Heart right ventricle (tissue), 16 donors: ENCODE data around the gene KCNMB2. TPM values are rescaled to one million over a fixed set of nuclear protein-coding genes. Genes with fewer than 3 reads are reported as not detected.

ENCODE experiments used
- ATAC-seq, 8 donors: fragments of 200-7000 bp; cut with Tn5 transposase; one replicate each; pipeline ENCODE4 v1.9.1; 2020; ENCODE audit warnings: mild to moderate bottlenecking in 8 of 8, moderate library complexity in 8 of 8, moderate number of reproducible peaks in 1 of 8
- DNase-seq, 2 donors: peaks; one replicate each; pipeline ENCODE4 v3.0.0-alpha.2; 2020
- H3K27ac ChIP-seq, 10 donors: fragments of 200-600 bp; sonication (generic) in 2 of 10; one replicate each; pipeline versions ENCODE4 v1.5.0 to v1.8.0; 2020 to 2022; ENCODE audit warnings: mild to moderate bottlenecking in 3 of 10
- H3K27me3 ChIP-seq, 7 donors: fragments of 200-600 bp; one replicate each; pipeline ENCODE4 v1.8.0; 2021 to 2022; ENCODE audit warnings: mild to moderate bottlenecking in 2 of 7
- H3K36me3 ChIP-seq, 9 donors: fragments of 200-600 bp; sonication (generic) in 1 of 9; one replicate each; pipeline versions ENCODE4 v1.5.0 to v1.8.0; 2020 to 2022; ENCODE audit warnings: mild to moderate bottlenecking in 2 of 9
- H3K4me1 ChIP-seq, 9 donors: fragments of 200-600 bp; sonication (generic) in 1 of 9; one replicate each; pipeline versions ENCODE4 v1.5.0 to v1.8.0; 2020 to 2022; ENCODE audit warnings: mild to moderate bottlenecking in 4 of 9
- H3K4me3 ChIP-seq, 10 donors: fragments of 200-600 bp; sonication (generic) in 2 of 10; one replicate each; pipeline versions ENCODE4 v1.5.0 to v1.8.0; 2020 to 2022; ENCODE audit warnings: mild to moderate bottlenecking in 7 of 10, moderate library complexity in 2 of 10
- H3K9me3 ChIP-seq, 11 donors: fragments of 200-600 bp in 10 of 11; sonication (generic) in 2 of 11; one replicate each; pipeline versions ENCODE4 v1.5.0 to v1.8.0; 2013 to 2022; ENCODE audit warnings: mild to moderate bottlenecking in 2 of 11, control low read depth in 1 of 11, moderate library complexity in 1 of 11
- WGBS, 2 donors: extraction: QIAGEN DNeasy Blood & Tissue Kit; methylation state at CpG; one replicate each; pipeline ENCODE4 v1.1.7; 2013; ENCODE audit warnings: inconsistent platforms in 1 of 2; 5-methylcytosine and 5-hydroxymethylcytosine counted together
- intact Hi-C, 10 donors: fragments of 100-400 bp; cut with DNase I; formaldehyde crosslinking; loops; one replicate each; pipeline versions ENCODE4 v1.11.1 to v1.14.2; 2022
- polyA plus RNA-seq, 2 donors: library from polyadenylated mRNA; stranded (reverse); fragments of 200-250 nt; gene quantifications; one replicate each; pipeline ENCODE4 v1.2.3, GENCODE V29; 2013
- total RNA-seq, 10 donors: library from RNA; stranded (reverse); fragmentation: NEBNext Ultra II Directional in 3 of 10; extraction: Animal tissue kit (Norgen Biotek cat#: 25700) in 3 of 10; gene quantifications; one replicate each; pipeline versions ENCODE4 v1.2.1 to v1.2.4, GENCODE V29; 2021 to 2023
- TF ChIP-seq, protein P1 (sequence below), 9 donors: fragments of 200-600 bp; sonication (generic) in 2 of 9; IDR thresholded peaks; one replicate each; pipeline versions ENCODE4 v1.5.0 to v1.8.0; 2021 to 2022; ENCODE audit warnings: antibody characterized with exemption in 9 of 9, mild to moderate bottlenecking in 5 of 9, moderate library complexity in 1 of 9
- donor health status: Arrhythmogenic right ventricular cardiomyopathy.
- donor health status: ischemic (EF 13 %, LVEDD 7.1; RV severe dilation, severe dysfunction).
- donor health status: healthy with polysubstance abuse.
- donor health status: DM: no; HTN: yes; CAD: no.
- donor health status: DM: no; HTN: no; CAD: no.
- donor health status: ischemic (EF 25% LVEDD 6.9; RV normal size, moderate dysfunction).
- donor health status: ischemic (EF 25% LVEDD 5.7; RV mildly dilated, moderate dysfunction).
- donor health status: healthy.
- donor health status: DM: yes; HTN: yes; CAD: no.
- donor health status: Ischemic cardiomyopathy.
- donor health status: ischemic (EF 35%, LVEDD 5.7; RV mildly dilated, moderate dysfunction).
- donor health status: nonischemic (EF 11% LVEDD 7.7; RV severe dilation, severe dysfunction).
- donor health status: DM: yes; HTN: yes; CAD: no.
- donor health status: PGD.
- donor health status: ischemic (EF 29% LVEDD 5.4; RV normal size, mild dysfunction).
- donor health status: nonischemic (EF 23%, LVEDD 6.1; RV moderate dilation, normal function).

Gene KCNMB2
- total and polyA plus RNA-seq, 12 donors: 0.55 to 9.2 (median 3.6) TPM

- H3K4me3 ChIP-seq: no peak overlapping the region
- no peaks in the 10 kb centered on the region for H3K36me3 ChIP-seq
- peak overlapping the region in 4 of 10 donors; percentile 26 to 61 (median 54) for H3K27ac ChIP-seq
- TF ChIP-seq, protein P1, sequence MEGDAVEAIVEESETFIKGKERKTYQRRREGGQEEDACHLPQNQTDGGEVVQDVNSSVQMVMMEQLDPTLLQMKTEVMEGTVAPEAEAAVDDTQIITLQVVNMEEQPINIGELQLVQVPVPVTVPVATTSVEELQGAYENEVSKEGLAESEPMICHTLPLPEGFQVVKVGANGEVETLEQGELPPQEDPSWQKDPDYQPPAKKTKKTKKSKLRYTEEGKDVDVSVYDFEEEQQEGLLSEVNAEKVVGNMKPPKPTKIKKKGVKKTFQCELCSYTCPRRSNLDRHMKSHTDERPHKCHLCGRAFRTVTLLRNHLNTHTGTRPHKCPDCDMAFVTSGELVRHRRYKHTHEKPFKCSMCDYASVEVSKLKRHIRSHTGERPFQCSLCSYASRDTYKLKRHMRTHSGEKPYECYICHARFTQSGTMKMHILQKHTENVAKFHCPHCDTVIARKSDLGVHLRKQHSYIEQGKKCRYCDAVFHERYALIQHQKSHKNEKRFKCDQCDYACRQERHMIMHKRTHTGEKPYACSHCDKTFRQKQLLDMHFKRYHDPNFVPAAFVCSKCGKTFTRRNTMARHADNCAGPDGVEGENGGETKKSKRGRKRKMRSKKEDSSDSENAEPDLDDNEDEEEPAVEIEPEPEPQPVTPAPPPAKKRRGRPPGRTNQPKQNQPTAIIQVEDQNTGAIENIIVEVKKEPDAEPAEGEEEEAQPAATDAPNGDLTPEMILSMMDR (IDR thresholded peaks at IDR 0.05): no peak
- no peaks in the 10 kb centered on the region for H3K27me3 ChIP-seq
- WGBS, 2 donors: 58 to 63% methylated on average over 4 of the region's 4 CpGs
- ATAC-seq (peak in 6 of 8 donors; percentile 41 to 76 (median 54)), DNase-seq (no peak)
- intact Hi-C loops: no loop called here
- no peaks in the 10 kb centered on the region for H3K9me3 ChIP-seq
- peaks cover 0 to 46% (median 22%) of the 10 kb centered on the region in 9 donors for H3K4me1 ChIP-seq
Observed at GRCh38 chr3:178714925-178715832, 178.9 kb downstream of the KCNMB2 start.

DNA sequence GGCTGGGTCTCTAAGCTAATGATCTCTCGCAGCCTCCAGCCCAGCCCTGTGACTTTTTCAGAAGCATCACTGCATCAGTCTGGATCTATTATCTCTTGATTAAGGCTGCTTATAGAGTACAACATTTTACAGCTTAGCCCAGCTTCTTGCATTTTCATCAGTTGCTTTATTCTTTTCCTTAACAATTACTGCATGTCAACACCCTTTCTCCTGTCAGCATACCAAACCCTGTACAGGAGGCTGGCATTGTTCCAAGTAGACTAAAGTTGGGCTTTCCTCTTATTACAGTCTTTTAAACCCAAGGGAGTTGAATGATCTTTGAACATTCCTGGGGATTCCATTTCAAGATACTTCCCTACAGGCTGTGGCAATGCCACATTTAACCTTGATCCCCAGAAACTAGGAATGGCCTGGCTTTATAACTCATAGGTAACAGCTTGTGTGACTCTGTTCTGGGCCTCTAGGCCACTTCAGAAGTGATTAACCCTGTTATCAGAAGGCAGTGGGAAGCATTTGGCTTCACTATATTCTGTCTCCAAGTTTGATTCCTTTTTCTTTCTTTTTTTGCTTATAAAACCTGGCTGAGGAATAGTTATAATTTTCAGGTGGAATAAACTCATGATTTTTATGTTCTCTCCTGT is 182.9 kb downstream of the KCNMB2 start:
- Histone ChIP-seq H3K4me1 (peaks cover 0 to 34% (median 19%) of the 10 kb centered on the region in 9 donors), H3K9me3 (peaks cover 0 to 15% (median 0%) of the 10 kb centered on the region in 11 donors), H3K27me3 (no peaks in the 10 kb centered on the region), H3K27ac (peak overlapping the region in 2 of 10 donors; percentile 32 to 40), H3K36me3 (no peaks in the 10 kb centered on the region), H3K4me3 (no peak overlapping the region)
- TF ChIP-seq, protein P1 (IDR thresholded peaks at IDR 0.05): no peak
- WGBS, 2 donors: 82 to 85% methylated on average over 1 of the region's 1 CpG
- ATAC-seq: peak in 5 of 8 donors; percentile 13 to 67 (median 55)
- DNase-seq: no peak
- intact Hi-C loops: no loop called here

DNA sequence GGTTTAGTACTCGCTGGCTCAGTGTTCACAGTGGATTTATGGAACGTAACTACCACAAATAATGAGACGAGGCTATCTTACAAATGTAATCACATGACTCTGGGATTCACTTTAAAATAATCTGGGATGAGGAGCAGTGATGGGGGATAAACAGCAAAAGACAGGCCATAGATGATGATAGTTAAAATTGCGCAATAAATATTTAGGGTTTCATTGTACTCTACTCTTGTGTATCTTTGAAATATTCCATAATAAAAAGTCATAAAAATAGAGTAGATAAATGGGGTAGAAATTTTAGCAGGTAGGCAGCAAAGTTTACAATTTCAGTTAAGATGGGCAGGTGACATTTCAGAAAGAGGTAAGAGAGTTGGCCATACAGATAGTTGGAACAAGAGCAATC is 196.6 kb downstream of the KCNMB2 start:
- no peak overlapping the region for H3K27ac ChIP-seq
- H3K36me3 ChIP-seq: no peaks in the 10 kb centered on the region
- H3K4me3 ChIP-seq: no peak overlapping the region
- H3K9me3 ChIP-seq: no peaks in the 10 kb centered on the region
- peaks cover 0 to 22% (median 5%) of the 10 kb centered on the region in 9 donors for H3K4me1 ChIP-seq
- DNase-seq (no peak), ATAC-seq (no peak)
- TF ChIP-seq, protein P1 (IDR thresholded peaks at IDR 0.05): no peak
- intact Hi-C loops: no loop called here
- WGBS, 2 donors: 91 to 93% methylated on average over 4 of the region's 4 CpGs
- H3K27me3 ChIP-seq: no peaks in the 10 kb centered on the region

GRCh38 chr3:178735032-178735674 is 198.9 kb downstream of the KCNMB2 start:
- TF ChIP-seq, protein P1 (IDR thresholded peaks at IDR 0.05): no peak
- no peak for DNase-seq
- no peak overlapping the region for H3K4me3 ChIP-seq
- no peaks in the 10 kb centered on the region for H3K36me3 ChIP-seq
- H3K4me1 ChIP-seq: peaks cover 0 to 22% (median 5%) of the 10 kb centered on the region in 9 donors
- H3K9me3 ChIP-seq: no peaks in the 10 kb centered on the region
- 24 to 53% methylated on average over 4 of the region's 4 CpGs for WGBS, 2 donors
- peak in 3 of 8 donors; percentile 50 to 62 (median 57) for ATAC-seq
- H3K27ac ChIP-seq: peak overlapping the region in 4 of 10 donors; percentile 1 to 46 (median 16)
- intact Hi-C loops: no loop called here
- no peaks in the 10 kb centered on the region for H3K27me3 ChIP-seq
